COR-L47 (cell line): ENCODE measurements around the gene OR6B2.
"Not testable (repeated sequence)": the region's sequence is repeated elsewhere in the genome, so short reads cannot be mapped to it uniquely, and the experiment has no call there.

Experiments
- DNase-seq: peaks from one replicate; lab custom pipeline; 2025; lab: John Stamatoyannopoulos, UW

OR6B2 gene

DNA sequence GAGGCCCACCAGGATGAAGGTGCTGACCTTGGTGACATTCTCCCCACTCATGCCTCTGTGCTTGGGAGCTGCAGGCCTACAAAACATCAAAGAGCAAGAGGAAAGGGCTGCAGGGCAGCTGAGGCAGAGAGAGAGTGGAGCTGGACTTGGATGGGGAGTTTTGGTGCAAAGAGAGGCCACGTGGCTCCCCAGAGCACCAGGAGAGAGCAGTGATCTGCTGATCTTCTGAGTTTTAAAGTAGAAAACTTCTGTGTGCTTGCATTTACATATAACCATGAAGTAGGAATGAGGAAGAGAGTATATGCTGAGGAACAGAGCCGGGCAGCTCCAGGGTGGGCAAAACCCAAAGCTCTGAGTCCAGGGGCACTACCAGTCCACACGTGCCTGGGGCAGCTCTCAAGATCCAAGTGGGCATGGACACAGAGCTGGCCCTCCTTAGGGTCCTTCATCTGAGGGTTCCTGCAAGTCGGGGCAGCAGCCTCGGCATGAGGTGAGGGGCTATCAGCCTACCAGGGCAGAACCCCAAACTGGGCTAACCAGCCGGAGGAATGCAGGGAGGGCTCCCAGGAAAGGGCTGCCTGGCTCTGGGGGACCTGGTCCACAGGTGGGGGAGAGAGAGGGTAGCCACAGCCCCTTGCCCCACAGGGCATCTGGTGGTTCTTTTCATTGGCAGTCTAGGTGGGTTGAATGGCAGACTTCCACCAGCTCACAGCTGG lies at the start of gene OR6B2:
Gene OR6B2 (minus strand): TSS at position 51 of the 716 bp plus-strand sequence. CDS start 0 bp downstream, at position 51.
- DNase-seq = no peak

DNA sequence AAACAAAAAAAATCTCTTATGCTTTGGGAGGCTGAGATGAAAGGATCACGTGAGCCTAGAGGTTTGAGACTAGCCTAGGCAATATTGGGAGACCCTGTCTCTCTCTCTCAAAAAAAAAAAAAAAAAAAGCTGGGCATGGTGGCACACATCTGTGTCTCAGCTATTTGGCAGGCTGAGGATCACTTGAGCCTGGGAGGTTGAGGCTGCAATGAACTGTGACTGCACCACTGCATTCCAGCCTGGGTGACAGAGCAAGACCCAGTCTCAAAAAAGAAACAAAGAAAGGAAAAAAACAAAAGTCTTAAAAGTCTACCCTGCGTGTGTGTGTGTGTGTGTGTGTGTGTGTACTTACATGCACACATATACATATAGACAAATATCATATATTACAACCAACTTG lies 48.4 kb upstream of the OR6B2 start:
- no peak for DNase-seq

DNA sequence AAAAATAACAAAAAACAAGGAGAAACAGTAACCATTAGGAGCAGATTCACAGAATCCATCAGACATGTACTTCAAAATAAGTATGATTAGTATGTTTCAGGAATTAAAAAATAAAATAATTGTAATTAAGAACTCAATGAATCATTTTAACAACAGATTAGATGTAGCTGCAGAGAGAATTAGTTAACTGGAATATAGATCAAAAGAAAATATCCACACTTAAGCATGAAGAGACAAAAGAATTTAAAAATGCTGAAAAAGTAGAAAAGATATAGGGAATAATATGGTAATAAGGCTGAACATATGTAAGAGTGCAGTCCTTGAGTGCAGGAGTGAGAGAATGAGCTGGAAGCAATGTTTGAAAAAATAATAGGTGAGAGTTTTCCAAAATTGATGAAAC lies 47.2 kb upstream of the OR6B2 start:
- no peak for DNase-seq

DNA sequence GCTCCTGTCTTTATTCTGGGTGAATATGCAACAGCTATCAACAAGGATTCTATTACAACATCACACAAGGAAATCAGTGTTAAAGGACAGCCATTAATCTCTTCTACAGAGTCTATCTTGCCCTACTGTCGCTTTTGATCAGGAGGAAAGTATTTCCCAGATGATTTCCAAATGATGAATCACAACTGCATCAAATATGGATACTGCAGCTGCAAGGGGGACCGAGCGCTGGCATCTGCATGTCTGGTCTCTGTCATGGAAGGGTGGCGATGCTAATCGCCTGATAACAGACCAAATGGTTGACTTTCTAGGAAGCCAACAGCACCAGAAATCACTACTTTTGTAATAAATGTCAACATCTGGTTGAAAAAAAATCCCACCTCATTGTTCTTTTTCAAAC lies 44.3 kb upstream of the OR6B2 start:
- no peak for DNase-seq

DNA sequence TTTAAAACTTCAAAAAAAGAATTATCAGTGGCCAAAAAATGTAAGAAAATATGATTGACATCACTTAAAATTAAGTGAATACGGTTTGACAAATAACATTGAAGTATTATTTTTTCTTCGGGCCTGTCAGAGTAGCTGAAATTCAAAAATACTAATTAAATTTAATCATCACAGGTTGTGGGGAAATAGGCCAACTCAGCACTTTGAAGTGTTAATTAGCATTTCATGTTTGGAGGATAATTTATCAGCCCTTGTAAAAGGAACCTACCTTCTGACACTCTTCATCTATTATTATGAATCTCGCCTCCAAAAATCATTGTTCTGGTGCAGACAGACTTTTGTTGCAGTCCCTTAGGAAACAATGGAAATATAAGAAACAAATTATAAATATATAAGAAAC lies 40.7 kb upstream of the OR6B2 start:
- no peak for DNase-seq

DNA sequence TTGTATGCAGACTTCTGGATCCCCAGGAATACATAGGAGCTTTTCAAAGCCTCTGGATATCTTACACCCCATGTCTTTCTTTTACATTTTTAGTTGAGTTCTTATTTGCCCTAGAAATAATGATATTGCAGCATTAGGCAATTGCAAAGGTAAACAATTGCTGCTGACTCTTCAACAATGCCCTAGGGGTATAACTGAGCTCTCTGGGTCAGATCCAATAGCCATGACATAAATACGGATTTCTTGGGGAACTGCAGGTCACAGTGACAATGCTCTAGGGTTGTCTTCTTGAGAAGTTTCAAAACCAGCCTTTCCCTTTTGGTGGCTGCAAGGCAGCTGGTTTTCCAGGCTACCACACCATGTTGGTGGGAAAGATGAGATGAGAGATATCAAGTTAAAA lies 39.6 kb upstream of the OR6B2 start:
- DNase-seq = no peak

DNA sequence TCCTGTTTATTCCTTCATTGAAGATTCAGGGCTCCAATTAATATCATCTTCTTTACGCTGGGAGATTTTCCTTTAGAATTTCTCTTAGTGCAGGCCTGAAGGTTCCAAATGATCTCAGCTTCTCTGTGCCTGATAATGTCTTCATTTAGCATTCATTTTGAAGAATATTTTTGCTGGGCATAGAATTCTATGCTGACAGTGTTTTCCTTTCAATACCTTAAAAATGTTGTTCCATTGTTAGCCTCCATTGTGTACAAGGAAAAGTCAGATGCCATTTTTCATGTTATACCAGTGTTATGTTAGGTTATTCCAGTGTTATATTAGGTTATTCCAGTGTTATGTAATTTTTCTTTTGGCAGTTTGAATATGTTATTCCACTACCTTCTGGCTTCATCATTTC lies 38.0 kb upstream of the OR6B2 start:
- no peak for DNase-seq

DNA sequence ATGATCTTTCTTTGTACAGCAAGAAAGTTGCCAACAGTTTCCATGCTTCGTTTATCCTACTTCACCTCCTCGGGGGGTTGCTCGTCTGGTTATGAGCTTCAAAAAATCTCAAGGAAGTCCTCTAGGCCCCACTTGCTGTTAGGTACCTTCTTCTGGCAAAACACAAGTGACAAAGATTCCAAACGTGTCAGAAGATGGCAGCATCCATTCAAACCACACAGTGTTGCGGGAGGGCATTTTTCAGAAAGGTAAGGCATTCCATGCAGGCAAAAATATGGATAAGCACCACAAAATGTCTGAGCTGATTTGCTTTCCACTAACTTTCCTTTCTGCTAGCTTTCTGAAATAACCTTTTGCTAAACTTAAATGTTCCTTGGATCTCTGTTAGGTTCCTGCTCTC lies 36.3 kb upstream of the OR6B2 start:
- no peak for DNase-seq

DNA sequence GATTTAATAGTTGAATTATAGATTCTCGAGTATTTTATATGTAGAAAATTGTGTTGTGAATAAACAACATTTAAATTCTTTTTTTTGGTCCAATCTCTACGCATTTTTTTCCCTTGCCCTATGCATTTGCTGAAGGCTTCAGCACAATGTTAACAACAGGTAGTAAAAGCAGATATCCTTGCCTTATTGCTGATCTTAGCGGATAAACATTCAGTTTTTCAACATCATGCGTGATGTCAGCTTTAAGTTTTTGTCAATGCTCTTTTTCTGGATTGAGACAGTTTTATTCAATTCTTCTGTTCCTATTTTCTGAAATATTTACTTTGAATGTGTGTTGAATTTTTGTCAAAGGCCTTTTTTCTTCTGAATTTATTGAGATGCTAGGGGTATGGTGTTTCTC lies 34.7 kb upstream of the OR6B2 start:
- no peak for DNase-seq

DNA sequence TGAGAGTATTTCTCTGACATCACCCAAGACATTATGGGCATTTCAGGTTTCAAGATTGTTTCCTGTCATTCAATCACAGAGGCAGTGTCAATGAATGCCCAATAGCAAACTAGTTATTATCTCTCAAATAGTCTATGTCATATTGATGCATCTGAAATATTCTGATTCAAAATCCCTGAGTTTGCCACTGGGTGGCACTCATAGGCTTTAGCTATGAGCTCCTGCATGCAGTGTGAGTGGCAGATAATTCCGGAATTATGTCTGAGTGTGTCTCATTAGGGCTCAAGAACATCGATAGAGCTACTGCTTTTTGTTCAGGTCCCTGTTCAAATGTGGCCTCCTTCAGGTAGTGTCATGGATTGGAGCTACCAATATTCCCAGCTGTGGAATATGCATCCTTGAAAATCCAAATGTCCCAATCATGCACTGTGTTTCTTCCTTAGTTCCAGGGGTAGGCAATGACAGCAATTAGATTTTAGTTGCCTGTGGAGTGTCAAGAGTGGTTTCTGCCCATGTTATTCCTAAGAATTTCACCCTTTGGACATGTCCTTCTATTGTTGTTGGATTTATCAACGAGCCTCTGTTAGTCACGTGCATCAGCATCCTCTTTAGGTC lies 30.9 kb upstream of the OR6B2 start:
- DNase-seq = peak; percentile 5

DNA sequence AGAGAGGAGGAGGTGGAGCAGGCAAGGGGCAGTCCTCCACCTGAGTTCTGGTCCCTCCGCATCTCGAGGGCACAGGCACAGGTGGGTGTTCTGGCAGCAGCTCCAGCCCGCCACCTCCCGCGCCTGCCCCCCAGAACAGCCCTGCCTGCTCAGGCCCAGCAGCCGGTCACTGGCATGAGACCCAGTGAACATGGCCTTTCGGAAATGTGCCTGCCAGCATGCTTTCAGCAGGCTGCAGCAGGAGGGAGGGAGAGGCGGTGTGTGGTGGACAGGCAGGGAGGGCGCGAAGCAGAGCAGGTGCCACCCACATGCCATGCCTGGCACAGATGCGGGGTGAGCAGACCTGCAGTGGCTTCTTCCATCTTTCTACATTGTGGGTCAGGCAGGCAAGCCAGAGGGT lies 26.4 kb upstream of the OR6B2 start:
- DNase-seq = no peak

DNA sequence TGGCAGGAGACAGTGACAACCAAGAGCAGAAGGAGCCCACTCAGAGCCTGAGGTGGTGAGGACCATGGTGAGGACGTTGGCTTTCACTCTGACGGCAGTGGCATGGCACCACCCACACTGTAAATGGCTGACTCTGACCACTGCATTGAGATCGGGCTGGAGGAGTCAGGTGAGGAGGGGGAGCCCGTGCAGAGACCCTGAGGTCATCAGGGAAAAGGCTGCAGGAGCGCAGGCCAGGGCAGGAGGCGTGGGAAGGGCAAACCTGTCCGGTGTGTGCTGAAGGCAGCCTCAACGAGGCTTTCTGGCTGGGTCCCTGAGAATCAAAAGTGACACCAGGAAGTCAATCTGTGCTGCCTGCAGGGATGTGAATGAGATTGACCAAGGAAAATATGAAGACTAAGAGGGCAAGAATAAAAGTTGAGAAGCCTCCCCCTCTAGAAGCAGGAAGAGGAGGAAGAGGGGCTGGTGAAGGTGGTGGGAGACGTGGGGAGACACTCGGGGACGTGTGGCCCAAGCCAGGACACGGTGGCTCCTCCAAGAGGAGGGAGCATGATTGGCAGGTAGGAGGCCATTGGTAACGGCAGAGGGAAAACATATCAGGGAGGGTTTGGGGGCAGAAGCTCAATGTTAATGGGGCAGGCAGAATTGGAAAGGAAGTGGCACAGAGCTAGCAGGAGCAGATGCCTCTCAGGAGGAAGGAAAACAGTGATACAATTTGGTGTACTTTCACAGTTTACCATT lies 25.1 kb upstream of the OR6B2 start:
- DNase-seq = no peak

DNA sequence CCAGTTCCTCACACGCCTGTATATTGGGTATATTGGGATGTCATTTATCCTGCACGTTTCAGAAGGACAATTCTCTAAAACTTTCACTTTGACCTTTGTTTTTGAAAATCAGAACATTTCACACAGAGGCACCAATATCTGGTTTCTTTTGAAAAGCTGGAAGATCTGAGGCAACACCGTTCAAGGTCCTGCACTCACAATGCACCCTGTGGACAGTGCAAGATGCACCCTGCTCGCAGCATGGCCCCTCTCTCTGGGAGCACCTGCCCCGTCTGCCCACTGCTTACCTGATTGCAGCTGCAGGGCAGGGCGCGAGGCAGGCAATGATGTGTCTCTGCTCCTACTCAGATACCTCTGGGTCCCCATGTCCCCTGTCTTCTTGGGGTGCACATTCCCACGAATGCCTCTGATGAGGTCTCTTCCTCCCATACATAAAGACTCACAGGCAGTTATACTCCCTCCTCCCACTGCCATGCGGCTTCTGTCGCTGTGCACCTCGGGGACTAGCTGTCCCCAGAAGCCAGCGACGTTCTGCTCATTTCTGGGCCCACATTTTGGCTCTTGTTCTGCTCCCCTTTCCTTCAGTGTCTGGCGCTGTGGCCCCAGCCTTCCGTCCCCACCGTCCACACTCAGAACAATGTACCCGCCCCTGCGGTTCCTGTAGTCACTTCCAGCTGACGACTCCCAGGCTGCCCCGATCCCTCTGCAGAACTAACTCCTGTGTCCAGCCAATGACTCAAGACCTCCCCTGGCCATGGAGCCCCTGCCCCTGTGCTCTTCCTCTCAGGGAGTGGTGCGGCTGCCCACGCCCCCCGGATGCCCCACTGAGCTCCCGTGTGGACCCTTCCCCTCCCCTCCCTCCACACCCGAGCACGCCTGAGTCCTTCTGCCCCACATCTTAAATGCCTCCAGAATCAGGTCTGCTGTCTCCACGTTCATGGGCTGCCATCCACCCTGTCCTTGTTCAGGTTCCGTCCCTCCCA lies 23.2 kb upstream of the OR6B2 start, which contains the start of gene OR6B3:
Gene OR6B3 (minus strand): TSS at position 349 of the 983 bp plus-strand sequence.
- no peak for DNase-seq

DNA sequence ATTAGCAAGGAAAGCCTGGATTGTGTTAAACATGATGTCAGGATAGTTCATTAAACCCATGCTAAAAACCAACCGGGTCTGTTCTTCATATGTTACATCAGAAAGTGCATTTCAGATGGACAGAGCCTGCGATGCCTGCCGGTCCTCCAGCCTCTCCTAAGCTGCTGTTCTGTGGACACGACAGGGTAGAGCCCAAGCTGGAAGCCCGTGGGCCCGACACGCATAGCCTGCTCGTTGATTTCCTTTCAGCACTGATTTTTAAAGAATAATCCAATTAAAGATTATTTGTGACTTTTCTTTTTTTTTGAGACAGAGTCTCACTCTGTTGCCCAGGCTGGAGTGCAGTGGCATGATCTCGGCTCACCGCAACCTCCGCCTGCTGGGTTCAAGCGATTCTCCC lies 22.3 kb upstream of the OR6B2 start:
- no peak for DNase-seq

DNA sequence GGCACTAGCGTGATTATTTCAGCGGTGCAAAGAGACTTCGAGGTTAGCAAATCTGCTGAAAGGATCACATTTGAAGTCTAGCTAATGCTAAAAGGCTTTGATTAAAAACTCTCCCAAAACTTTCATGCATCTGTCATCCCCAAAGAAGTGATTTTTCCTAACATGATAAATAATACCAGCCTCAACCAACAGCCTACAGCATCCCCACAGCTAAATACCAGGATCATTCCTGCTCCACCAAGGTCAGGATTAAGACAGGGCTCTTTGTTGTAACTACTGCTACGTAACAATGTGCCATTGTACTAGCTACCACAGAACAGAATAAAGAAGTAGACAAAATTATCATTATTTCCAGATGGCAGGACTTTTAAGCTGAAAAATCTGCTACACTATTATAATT lies 21.5 kb upstream of the OR6B2 start:
- no peak for DNase-seq

DNA sequence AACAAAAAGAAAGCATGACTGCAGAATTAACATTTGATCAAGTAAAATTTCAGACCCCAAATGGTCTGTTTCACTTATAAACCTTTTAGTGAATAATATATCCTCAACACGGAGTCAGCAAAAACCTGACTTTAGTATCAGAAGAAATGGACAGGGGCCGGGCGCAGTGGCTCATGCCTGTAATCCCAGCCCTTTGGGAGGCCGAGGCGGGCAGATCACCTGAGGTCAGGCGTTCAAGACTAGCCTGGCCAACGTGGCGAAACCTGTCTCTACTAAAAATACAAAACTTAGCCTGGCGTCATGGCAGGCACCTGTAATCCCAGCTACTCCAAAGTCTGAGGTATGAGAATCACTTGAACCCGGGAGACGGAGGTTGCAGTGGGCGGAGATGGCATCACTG lies 20.0 kb upstream of the OR6B2 start:
- no peak for DNase-seq

DNA sequence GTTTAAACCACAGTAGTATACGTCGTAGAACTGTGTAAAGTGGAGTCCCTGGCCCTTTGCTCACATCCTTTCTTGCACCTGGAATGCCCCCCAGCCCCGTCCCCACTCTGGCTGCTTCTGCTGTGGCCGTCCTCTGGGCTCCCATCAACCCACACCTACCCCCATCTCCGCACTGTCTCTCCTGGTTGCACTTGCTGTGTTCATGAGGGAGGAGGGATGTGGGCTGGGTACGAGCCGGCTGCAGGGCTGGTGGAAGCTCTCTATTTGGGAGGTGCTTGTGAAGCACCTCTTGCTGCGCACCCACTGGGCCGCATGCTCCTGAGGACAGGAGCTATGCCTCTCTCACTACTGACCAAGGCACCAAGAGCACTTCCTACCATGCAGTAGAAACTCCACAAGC lies 18.0 kb upstream of the OR6B2 start:
- no peak for DNase-seq

DNA sequence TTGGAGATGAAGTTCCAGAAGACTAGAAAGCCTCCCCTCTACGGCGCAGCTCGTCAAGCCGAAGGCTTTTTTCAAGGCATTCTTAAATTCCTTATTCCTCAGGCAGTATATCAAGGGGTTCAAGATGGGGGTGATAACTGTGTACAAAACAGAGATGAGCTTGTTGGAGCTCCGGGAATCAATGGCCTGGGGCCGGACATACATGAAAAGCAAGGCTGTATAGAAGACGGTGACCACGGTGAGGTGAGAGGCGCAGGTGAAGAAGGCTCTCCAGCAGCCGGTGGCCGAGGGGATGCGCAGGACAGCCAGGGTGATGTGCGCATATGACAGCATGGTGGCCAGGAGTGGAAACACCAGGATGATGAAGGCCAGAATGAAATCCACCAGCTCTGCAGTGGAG lies 14.9 kb upstream of the OR6B2 start:
- DNase-seq = no peak

DNA sequence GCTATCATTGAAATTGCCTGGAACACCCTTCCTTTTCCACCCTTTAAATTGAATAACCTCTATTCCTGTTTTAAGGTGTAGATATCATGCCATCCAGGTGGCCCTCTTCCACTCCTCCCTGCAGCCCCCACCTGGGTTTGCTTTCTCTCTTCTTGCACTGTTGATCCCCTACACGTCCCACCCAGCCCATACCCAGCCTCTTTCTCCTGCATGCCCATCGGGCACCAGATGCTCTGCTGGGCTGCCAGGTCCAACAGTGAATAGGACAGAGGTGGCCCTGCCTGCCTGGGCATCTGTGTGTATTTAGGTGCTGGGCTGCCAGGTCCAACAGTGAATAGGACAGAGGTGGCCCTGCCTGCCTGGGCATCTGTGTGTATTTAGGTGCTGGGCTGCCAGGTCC lies 13.9 kb upstream of the OR6B2 start:
- not testable (repeated sequence) for DNase-seq

DNA sequence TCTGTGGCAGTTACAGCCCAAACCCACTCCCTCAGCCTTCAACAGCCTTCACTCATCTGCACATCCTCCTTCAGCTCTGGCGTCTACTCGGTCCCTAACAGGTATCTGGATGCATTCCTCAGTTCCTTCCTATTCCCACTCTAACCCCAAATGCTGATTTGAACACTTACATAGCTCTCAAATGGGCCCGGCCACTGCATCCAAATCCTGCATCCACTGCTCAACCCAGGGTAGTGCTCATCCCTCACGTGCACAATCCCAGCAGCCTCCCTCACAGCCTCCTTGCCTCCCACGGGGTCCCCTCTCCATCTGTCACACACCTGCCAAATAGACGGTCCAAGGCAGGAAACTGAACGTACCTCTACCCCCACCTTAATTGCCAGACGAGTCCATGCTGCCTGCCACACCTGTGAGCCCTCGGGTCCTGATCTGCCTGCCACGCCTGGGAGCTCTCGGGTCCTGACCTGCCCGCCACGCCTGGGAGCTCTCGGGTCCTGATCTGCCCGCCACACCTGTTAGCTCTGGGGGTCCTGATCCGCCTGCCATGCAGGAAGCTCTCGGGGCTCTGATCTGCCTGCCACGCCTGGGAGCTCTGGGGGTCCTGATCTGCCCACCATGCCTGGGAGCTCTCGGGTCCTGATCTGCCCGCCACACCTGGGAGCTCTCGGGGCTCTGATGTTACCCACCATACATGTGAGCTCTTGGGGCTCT lies 13.2 kb upstream of the OR6B2 start:
- DNase-seq = no peak

DNA sequence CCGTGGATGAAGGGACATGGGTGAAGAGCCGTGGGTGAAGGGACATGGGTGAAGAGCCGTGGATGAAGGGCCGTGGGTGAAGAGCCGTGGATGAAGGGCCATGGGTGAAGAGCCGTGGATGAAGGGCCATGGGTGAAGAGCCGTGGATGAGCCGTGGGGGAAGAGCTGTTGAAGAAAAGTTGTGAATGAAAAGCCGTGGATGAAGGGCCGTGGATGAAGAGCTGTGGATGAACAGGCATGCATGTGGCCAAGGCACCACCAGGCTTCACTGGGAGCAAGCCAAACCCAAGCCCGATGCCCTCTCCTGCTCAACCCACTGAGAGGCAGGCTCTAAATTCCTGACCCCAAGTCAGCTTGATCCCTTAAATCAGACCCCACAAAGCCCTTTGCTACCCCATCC lies 12.5 kb upstream of the OR6B2 start:
- DNase-seq = no peak
